DMS79 treated with DMSO at 0.1 percent for 48 hours (cell line): ENCODE data around the gene KCNA5.

Experiments
- DNase-seq: peaks from one replicate; lab custom pipeline; 2025; lab: John Stamatoyannopoulos, UW

Gene KCNA5

GRCh38 chr12:5027046-5027821, 16.4 kb upstream of the KCNA5 start:
- DNase-seq, result no peak

- DNase-seq, result no peak
Measured at GRCh38 chr12:5030066-5030465, 13.6 kb upstream of the KCNA5 start.

DNA sequence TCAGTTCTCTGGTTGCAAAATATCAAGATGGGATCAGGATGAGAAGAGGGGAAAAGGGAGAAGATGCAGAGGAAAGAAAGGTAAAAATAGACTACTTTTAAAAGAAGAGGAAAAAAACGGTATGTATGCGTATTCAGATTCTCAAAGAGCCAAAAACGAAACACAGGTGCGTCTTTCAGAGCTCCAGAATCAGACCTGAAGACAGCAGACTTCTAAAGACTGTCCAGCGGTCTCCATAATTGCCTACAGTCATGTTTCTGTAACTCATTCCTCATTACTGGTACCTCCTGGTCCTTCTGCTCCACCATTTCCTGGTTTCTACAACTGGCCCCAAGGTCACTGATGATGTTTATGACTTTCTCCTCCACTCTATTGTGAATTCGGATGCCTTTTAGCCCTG, 12.4 kb upstream of the KCNA5 start:
- no peak for DNase-seq

GRCh38 chr12:5031958-5032357, 11.7 kb upstream of the KCNA5 start:
- DNase-seq, result no peak

DNA sequence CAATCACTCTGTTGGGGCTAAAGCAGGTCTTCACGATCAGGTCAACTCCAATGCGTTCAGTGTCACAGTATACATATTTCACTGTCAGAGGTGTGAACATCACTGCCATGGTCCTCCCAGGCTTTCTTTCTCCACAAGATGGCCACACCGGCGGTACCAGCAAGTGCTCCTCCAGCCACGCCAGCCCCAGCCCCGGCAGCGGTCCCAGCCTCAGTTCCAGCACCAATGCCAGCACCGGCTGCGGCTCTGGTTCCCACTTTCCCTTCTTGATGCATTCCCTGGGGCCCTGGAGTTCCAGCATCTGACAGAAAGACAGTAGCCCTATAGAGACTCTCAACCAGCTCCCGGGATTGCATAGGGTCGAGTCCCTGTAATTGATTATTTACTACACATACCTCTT, 10.9 kb upstream of the KCNA5 start:
- no peak for DNase-seq

GRCh38 chr12:5033883-5034282, 9.8 kb upstream of the KCNA5 start:
- no peak for DNase-seq

DNA sequence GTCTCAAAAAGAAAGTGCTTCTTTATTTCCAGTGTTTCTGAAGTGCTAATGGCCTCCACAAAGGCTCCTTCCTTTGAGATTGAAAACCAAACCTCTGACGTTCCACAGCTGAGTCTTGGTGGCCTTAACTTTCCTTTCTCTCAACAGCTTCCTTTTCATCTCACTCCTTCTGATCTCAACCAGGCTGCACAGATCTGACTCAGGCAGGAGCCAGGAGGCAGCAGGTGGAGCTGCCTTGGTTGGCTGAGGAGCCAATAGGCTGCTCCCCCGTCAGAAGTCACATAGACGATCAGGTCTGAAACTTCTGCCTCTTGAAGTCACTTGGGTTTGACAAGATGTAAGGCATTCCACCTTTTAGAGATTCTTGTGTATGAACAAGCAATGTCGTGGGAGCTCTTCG, 9.1 kb upstream of the KCNA5 start:
- DNase-seq, result peak; percentile 67

- DNase-seq, result no peak
Measured at GRCh38 chr12:5035618-5036017, 8.1 kb upstream of the KCNA5 start.

GRCh38 chr12:5036031-5036430, 7.6 kb upstream of the KCNA5 start:
- DNase-seq, result no peak

DNA sequence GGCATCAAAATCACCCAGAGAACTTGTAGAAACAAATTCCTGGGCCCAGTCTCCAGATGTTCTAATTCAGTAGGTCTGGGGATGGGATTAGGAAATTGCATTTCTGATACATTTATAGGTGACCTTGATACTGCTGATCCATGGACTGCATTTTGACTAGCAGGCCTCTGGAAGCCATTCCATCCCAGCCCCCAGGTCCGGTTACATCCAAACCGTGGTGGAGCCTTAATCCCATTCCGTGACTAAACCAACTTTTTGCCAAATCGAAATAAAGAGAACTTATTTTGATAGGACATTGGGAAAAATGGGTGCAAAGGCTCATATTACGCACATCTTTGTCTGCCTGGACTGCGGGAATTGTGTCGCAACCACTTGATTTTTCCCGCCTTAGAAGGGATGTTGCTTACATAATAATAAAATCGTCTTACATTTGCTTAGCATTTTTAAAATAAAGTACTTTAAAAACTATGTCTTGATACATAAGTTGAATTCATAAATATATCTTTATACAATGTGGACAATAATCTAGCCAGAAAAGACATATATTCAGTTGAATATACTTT, 5.8 kb upstream of the KCNA5 start:
- DNase-seq, result no peak

DNA sequence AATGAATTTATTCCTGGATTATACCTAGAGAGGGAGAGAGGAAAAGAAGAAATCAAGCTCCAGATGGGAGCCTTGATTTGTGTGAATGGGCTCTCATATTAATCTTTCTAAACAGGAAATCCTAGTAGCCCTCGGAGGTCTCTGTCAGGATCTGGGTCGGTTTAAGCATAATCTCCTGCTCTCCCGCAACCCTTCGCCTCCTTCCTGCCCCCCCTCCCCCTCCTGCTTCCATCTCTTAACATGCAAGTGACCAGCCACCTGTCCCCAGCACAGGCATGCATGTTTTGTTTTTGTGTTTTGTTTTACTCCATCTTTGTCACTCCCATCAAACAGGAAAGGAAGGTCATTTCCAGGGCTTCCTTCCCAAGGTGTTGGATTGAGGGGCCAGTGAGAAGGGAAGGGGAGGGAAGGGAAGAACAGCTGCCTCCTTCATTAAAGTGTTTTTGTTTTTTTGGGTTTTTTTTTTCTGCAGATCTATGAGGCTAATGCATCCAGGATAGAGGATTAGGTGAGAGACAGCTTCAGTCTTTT, 4.8 kb upstream of the KCNA5 start:
- no peak for DNase-seq

DNA sequence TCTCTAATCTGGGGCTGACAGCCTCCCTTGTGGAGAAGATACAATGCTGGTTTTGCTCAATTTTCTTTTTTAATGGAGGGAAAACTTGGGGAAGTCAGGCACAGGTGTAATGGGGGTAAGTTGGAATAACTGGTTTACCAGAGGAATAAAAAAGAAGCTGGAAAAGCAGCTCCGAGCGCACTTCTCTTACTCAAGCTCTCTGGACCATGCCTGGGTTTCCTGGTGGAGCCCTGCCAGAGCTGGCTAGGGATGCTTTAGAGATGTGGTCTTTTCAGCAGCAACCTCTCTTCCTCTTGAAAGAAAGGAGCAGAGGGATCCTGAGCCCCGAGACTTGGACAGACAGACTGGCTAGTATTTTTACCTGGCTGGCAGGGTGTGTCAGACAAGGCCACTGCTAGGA, 3.9 kb upstream of the KCNA5 start:
- DNase-seq, result no peak

GRCh38 chr12:5040368-5040767, 3.3 kb upstream of the KCNA5 start:
- DNase-seq, result no peak

DNA sequence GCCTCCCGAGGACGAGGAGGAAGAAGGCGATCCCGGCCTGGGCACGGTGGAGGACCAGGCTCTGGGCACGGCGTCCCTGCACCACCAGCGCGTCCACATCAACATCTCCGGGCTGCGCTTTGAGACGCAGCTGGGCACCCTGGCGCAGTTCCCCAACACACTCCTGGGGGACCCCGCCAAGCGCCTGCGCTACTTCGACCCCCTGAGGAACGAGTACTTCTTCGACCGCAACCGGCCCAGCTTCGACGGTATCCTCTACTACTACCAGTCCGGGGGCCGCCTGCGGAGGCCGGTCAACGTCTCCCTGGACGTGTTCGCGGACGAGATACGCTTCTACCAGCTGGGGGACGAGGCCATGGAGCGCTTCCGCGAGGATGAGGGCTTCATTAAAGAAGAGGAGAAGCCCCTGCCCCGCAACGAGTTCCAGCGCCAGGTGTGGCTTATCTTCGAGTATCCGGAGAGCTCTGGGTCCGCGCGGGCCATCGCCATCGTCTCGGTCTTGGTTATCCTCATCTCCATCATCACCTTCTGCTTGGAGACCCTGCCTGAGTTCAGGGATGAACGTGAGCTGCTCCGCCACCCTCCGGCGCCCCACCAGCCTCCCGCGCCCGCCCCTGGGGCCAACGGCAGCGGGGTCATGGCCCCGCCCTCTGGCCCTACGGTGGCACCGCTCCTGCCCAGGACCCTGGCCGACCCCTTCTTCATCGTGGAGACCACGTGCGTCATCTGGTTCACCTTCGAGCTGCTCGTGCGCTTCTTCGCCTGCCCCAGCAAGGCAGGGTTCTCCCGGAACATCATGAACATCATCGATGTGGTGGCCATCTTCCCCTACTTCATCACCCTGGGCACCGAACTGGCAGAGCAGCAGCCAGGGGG, 979 bp downstream of the KCNA5 start:
- DNase-seq, result no peak

- no peak for DNase-seq
Measured at GRCh38 chr12:5047094-5047493, 3.4 kb downstream of the KCNA5 start.

- no peak for DNase-seq
Measured at GRCh38 chr12:5047729-5048128, 4.0 kb downstream of the KCNA5 start.

DNA sequence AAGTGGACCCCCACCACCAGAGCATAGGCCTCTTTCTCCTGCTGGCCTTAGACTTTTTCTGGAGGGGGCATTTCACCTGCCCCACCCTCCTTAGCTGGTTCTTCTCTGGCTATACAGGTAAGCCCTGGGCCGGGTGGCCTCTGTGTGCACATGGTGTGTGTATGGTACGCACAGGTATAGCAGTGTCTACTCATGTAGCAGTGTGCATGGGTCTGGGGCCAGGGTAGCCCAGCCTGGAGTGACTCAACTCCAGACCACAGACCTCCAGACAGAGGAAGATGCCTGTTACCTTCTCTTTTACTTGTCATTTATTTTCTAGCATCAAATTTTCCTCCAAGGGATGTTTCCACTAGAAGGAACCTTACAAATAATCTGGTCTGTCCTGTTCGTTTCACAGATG, 6.9 kb downstream of the KCNA5 start:
- DNase-seq, result no peak

- no peak for DNase-seq
Measured at GRCh38 chr12:5051334-5051733, 7.7 kb downstream of the KCNA5 start.

DNA sequence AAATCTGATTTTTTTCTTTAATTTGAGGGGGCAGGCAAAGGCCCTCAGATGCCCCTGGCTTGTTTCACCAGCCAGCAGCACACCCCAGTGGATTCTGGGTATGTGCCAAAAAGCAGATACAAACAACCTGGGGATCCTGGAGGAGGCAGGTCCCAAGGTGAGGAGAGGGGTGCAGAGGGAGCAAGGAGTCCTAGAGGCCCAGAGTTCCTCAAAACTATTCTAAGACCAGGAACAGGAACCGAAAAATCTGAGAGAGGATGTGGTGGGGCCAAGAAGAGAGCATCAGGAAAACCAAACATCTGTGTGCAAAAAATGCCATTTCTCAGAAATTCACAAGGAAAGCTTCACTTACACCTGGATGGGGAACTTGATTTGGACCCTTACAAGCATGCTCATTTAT, 8.2 kb downstream of the KCNA5 start:
- no peak for DNase-seq

DNA sequence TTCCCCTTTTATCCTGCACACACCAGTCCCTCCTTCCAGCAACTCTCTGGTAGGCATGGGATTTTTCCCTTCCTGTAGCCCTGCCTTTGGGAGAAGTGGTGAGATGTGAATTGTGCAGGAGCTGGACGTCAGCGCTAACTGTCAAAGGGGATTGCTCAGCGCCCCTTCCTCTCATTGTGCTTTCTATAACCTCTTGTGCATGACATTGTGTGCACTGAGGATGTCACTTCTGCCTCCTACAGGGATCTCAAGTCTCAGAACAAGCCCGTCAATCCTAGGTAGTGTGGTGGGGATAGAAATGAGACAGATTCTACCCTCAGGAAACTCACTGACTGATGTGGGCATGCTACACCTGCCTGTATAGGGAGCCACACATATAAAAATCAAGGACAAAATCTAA, 8.7 kb downstream of the KCNA5 start:
- DNase-seq, result no peak

DNA sequence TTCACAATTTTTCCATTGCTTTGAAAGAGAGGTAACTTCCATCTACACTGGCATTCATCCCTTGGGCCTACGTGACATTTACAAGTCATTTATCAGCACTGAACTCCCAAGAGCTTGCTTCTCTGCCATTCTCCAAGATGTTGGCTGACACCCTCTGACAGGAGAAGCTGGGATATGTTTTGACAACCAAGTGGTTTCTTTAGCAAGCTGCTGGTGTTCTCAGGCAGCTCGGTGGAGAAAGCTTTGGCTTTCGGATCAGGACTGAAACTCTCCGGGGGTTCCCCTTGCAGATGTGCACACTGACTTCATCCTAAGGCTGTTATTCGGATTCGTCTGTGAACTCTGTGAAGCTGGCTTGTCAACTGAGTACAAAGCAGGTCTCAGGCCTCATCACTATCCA, 15.7 kb downstream of the KCNA5 start:
- DNase-seq, result no peak

DNA sequence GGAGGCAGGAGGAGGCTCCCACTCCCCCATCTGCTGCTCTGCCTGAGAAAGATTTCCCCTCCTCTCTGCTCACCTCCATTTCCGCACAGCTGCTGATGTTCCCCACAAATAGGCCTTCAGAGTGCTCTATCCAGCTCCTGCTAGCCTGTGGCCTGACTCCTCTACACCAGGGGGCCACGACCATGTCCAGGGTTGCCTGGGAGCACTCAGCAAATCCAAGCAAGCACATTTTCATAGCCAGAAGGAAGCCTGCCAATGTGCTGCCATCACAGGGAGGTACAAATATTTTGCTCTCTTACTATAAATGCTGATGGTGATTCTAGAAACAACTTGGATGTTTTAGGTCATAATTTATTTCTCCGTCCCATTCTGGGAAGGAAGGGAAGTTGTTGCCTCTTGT, 17.3 kb downstream of the KCNA5 start:
- no peak for DNase-seq

GRCh38 chr12:5063149-5063548, 19.5 kb downstream of the KCNA5 start:
- no peak for DNase-seq
